NCI-H82 treated with DMSO at 0.1 percent for 48 hours (cell line): ENCODE measurements around the gene CD300A.
"Not testable (repeated sequence)": the region's sequence is repeated elsewhere in the genome, so short reads cannot be mapped to it uniquely, and the experiment has no call there.

ENCODE experiments used
- DNase-seq: peaks from one replicate; lab custom pipeline; 2025; ENCODE audit not compliant: unreplicated experiment; lab: John Stamatoyannopoulos, UW

Gene CD300A

DNA sequence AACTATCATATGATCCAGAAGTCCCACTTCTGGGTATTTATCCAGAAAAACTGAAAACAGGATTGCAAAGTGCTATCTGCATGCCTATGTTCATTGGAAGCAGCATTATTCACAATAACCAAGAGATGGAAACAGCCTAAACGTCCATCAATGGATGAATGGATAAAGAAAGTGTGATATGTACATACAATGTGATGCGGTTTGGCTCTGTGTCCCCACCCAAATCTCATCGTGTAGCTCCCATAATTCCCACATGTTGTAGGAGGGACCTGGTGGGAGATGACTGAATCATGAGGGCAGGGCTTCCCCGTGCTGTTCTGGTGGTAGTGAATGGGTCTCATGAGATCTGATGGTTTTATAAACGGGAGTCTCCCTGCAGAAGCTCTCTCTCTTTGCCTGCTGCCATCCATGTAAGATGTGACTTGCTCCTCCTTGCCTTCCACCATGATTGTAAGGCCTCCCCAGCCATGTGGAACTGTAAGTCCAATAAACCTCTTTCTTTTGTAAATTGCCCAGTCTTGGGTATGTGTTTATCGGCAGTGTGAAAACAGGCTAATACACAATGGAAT, 52.1 kb downstream of the CD300A start:
- not testable (repeated sequence) for DNase-seq

DNA sequence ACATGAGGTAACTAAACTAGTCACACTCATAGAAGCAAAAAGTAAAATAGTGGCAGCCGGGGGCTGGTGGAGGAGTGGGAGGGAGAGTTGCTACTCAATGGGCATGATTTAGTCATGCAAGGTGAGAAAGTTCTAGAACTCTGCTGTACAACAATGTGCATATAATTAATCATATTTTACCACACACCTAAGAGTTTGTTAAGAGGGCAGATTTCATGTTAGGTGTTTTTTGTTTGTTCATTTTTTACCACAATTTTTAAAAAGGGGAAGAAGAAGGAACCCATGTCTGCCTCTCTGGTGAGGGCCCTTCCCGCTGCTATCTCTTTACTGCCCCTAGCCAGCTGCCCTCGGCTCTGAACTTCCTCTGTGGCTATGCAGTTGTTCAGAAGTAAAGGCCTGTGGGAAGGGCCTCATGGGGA, 53.6 kb downstream of the CD300A start:
- no peak for DNase-seq

DNA sequence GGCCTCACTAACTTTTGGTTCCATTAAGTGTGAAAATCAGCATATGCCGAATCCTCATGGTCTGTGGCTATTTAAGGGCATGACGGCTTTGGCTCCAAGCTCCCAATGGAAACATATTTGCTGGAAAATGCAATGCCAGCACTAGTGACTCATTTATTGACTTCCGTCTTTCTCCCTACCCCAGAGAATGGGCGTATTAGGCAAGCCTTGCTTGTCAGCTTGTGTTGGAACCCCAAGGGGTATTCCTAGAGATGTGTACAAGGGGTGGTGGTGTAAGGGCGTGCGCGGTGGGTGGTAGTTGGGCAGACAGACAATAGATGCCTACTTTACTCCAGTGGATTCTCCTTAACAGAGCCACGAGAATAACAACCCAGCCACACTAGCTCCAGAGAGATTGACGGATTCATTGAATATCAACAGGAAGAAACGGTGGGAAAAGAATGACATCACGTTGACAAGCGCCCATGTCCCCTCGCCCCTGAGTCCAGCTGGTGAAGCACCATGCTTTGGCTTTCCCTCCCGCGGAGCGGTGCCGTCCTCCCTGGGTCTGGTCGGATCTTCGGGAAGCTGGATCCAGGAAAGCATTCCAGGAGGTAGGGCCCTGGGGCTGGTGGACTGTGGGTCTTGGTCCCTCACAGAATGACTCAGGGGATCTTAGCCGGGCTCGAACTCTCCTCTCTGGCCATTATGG, 54.5 kb downstream of the CD300A start:
- DNase-seq, result no peak

DNA sequence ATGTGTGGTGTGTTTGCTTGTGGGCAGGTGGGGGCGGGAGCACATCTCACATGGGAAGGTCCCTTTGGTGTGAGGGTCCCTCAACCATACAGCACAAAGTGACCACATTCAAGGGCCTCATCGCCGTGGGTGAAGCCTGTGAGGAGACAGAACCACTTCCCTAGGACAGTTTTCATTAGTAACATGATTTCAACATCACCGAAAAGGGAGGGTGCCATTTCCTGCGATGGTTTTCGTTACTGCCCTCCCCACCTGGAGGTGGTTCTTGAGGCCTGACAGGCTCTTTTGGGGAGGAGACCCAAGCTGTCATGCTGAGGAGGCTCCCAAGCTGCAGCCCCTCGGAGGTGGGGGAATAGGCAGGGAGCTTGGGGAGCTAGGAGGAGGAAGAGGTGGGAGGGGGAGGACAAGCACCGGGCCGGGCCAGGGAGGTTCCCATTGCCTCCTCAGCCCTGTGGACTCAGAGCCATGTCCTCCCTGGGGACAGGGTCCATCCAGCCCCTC, 55.3 kb downstream of the CD300A start:
- DNase-seq, result no peak

- DNase-seq, result no peak
Observed at GRCh38 chr17:74522381-74523105, 56.1 kb downstream of the CD300A start.

GRCh38 chr17:74523308-74523707, 56.9 kb downstream of the CD300A start:
- DNase-seq, result no peak

DNA sequence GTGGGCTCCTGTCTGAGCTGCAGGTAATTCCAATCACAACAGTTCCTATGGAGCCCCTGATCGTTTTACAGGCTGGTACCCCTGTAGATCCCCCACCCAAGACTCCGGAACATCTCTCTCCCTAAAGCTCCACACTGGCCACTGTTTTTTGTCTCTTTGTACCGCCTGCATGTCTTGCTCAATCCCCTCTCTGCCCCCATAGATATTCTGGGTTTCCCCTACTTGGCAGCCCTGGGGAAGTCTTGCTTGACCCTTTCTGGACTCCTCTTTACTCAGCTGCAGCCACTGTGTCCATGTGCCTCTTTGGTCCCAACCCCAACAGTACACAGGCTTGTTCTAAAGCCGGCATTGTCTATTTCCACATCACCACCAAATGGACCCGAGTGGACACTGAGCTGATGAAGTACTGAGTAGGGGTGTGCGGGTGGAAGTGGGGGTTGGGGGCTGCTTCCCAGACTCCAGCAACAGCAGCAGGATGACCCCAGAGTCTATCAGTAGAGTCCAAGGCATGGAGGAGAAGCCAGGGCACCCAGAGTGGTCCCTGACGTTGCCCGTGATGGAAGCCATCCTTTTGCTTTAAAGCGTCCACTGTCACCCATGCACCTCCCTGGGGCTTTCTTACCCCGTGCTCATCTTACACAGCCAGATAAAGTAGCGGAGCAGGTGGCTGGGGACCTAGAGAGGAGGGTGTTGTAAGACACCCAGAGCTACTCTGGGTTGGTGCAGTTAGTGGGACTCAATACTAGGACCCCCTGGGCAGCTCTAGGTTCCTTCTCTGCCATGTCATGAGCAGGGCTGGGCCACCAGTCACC, 58.4 kb downstream of the CD300A start:
- no peak for DNase-seq

- no peak for DNase-seq
Observed at GRCh38 chr17:74525465-74525725, 59.0 kb downstream of the CD300A start.

GRCh38 chr17:74525781-74526288, 59.4 kb downstream of the CD300A start:
- no peak for DNase-seq

DNA sequence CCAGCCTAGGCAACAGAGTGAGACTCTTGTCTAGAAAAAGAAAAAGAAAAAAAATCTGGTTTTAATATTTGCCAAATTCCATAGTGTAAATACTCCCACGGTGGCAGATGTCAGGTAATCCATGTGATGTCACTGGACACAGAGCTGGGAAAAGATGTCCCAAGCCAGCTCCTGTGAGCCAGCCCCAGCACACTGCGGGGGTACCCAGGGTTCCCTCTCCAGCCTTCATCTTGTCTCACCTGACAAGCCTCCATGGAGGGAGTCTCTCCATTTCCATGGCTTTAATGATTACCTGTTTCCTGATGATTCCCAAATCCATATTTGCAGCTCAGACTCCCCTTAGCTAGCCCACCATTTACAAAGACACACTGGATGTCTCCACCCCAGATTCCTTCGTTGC, 60.2 kb downstream of the CD300A start:
- no peak for DNase-seq

DNA sequence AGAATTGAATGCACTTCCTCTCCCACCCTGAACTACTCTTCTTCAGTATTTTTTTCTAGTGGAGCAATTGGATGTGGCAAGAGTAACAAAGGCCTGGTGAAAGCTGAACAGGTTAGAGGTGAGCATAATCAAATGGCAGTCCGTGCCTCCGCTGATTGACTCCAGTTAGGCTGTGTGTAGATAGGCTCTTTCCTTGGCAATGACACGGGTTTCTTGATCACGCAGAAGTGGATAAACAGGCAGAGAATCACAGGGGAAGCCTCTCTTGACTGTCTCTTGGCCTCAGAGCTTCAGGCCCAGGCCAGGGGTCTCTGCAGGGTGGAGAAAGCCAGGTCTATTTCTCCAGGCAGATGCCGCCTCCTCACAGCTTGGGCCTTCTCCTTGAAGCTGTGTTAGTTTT, 60.6 kb downstream of the CD300A start:
- DNase-seq, result no peak

- no peak for DNase-seq
Observed at GRCh38 chr17:74527756-74528155, 61.3 kb downstream of the CD300A start.

DNA sequence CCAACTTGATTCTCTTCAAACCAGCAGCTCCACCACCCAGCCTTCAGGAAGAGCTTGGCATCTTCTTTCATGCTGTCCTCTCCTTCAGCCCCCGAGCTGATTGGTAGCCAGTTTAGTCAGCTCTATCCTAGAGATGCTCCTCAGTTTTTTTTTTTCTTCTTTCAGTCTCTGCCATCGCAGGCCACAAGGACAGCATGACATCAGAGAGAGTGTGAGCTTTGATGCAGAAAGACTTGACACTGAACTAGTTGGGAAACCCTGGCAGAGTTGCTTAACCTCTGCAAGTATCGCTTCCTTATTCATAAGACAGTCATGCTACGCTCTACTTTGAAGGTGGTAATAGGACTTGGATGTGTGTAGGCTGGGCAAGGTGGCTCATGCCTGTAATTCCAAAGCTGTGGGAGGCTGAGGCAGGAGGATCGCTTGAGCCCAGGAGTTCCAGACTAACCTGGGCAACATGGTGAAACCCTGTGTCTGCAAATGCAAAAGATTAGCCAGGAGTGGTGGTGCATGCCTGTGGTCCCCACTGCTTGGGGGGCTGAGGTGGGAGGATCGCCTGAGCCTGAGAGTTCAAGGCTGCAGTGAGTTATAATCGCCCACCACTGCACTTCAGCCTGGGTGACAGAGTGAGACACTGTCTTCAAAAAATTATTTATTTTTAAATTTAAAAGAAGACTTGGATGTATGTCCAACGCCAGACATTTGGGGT, 62.2 kb downstream of the CD300A start:
- no peak for DNase-seq

- DNase-seq, result no peak
Observed at GRCh38 chr17:74529243-74529642, 62.8 kb downstream of the CD300A start.

GRCh38 chr17:74530831-74531150, 64.4 kb downstream of the CD300A start:
- DNase-seq, result no peak

- no peak for DNase-seq
Observed at GRCh38 chr17:74531231-74531761, 64.9 kb downstream of the CD300A start, which contains the start of gene CD300LB. Gene CD300LB (minus strand): TSS chr17:74531475. CDS start chr17:74531350, 125 bp downstream.

GRCh38 chr17:74532115-74532514, 65.7 kb downstream of the CD300A start:
- DNase-seq, result no peak
